HPDE6-E6E7 (cell line): Measurements from ENCODE around the gene ARHGEF4.

Source experiments
- DNase-seq: peaks from one replicate; pipeline ENCODE4 v3.0.0; 2011; ENCODE audit warnings: missing footprints; ENCODE audit errors: extremely low spot score

The ARHGEF4 gene

GRCh38 chr2:131085646-131086045, 248.9 kb downstream of the ARHGEF4 start:
- no peak for DNase-seq

- no peak for DNase-seq
Observed at GRCh38 chr2:131092458-131093005, 255.8 kb downstream of the ARHGEF4 start.

- DNase-seq = peak; percentile 85
Observed at GRCh38 chr2:131093006-131093695, 256.4 kb downstream of the ARHGEF4 start, which contains the start of gene FAM168B. TSS of gene FAM168B (minus strand) at chr2:131093460. CDS start at chr2:131082646, 10,814 bp downstream.

GRCh38 chr2:131093696-131094462, 257.2 kb downstream of the ARHGEF4 start:
- DNase-seq = no peak

GRCh38 chr2:131094463-131095281, 258.0 kb downstream of the ARHGEF4 start:
- peak; percentile 20 for DNase-seq
